ENCODE measurements around the gene SGIP1. TPM values are rescaled to one million over a fixed set of nuclear protein-coding genes. Genes with fewer than 3 reads are reported as not detected.

The SGIP1 gene, protein sequence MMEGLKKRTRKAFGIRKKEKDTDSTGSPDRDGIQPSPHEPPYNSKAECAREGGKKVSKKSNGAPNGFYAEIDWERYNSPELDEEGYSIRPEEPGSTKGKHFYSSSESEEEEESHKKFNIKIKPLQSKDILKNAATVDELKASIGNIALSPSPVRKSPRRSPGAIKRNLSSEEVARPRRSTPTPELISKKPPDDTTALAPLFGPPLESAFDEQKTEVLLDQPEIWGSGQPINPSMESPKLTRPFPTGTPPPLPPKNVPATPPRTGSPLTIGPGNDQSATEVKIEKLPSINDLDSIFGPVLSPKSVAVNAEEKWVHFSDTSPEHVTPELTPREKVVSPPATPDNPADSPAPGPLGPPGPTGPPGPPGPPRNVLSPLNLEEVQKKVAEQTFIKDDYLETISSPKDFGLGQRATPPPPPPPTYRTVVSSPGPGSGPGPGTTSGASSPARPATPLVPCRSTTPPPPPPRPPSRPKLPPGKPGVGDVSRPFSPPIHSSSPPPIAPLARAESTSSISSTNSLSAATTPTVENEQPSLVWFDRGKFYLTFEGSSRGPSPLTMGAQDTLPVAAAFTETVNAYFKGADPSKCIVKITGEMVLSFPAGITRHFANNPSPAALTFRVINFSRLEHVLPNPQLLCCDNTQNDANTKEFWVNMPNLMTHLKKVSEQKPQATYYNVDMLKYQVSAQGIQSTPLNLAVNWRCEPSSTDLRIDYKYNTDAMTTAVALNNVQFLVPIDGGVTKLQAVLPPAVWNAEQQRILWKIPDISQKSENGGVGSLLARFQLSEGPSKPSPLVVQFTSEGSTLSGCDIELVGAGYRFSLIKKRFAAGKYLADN
- not detected in 5 replicates for total RNA-seq (2022; extraction: Qiagen RNA extraction)

DNA sequence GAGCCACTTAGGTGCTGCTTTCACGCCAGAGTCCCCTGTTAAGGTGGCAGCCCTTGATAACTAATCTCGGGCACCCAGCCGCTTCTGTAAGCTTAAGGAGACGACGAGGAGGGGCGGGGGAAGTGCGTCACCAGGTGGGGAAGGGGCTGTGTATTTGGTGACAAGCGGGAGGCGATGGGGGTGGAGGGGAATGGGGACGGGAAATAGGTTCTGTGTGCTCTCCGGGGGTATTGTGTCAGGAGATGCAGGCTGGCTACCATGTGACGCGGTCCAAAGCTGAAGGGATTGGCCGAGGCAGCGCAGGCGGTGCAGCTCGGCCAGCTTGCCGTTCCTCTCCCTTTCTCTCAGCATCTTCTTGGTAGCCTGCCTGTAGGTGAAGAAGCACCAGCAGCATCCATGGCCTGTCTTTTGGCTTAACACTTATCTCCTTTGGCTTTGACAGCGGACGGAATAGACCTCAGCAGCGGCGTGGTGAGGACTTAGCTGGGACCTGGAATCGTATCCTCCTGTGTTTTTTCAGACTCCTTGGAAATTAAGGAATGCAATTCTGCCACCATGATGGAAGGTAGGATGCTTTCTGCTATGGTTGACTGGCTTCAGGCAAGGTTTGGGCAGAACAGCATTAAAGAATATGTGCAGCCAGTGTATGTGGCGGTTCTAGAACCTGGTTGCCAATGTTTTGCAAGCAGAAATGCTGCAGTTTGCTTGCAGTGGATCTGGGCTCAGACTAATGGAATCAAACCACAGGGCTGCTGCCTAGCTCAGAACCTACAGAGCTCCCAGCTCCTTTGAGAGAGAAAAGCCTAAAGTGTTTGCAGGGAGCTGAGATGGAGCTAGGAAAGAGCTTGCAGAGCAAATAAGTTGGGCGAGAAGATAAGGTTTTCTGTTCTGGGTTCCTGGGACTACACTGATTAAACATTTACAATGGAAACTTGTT lies at the start of gene SGIP1:
TSS of gene SGIP1 (plus strand) at position 350 of the 937 bp plus-strand sequence. CDS start at position 556, 206 bp downstream.

GRCh38 chr1:66752000-66752592 lies 218.1 kb downstream of the SGIP1 start, which contains the start of gene DYNLT5:
DYNLT5 (plus strand) TSS chr1:66752459; CDS start chr1:66754659, 2,200 bp downstream.

Other genes starting within 250 kb of the SGIP1 start
- gene DYNLT5, start 218.3 kb downstream of the SGIP1 start, total RNA-seq (2022; extraction: Qiagen RNA extraction) = not detected in 5 replicates